OCI-LY7 (cell line): ENCODE results near the gene HBB.

ENCODE experiments used
- CTCF ChIP-seq: fragments of 200-600 bp; sonication (generic); conservative IDR thresholded peaks from 2 replicates; pipeline ENCODE4 v1.5.1; 2014; ENCODE audit warnings: mild to moderate bottlenecking, antibody characterized with exemption, low read length, moderate library complexity, mixed read lengths
- EZH2phosphoT487 ChIP-seq: fragments of 200-600 bp; sonication (generic); IDR thresholded peaks from 2 replicates; pipeline ENCODE4 v1.6.1; 2018; ENCODE audit warnings: low read depth, borderline replicate concordance, mild to moderate bottlenecking, mixed run types, antibody characterized with exemption, low read length, moderate library complexity, mixed read lengths

- no peak for TF ChIP-seq CTCF
- TF ChIP-seq EZH2phosphoT487 = no peak
Observed at GRCh38 chr11:5178046-5178837, 48.6 kb downstream of the HBB start.
